ENCODE measurements around the gene NOL9.

- no peak for TF ChIP-seq EZH2 (IDR thresholded peaks at IDR 0.05; ENCODE audit: borderline replicate concordance, low read length)
- no peak for TF ChIP-seq CTCF (IDR thresholded peaks at IDR 0.05; ENCODE audit: low read length)
Observed at GRCh38 chr1:6546326-6546725, 8.0 kb downstream of the NOL9 start.

Measured in OCI-LY1 (cell line).